H1 (cell line): ENCODE data around the gene SLC22A23. TPM values are rescaled to one million over a fixed set of nuclear protein-coding genes. Genes with fewer than 3 reads are reported as not detected.

ENCODE experiments used
- CTCF ChIA-PET: fragments of 300-600 bp; sonication (Branson Sonifier 250); formaldehyde crosslinking; loops from one replicate; lab custom pipeline; 2021; ENCODE audit not compliant: partially characterized antibody; lab: Charles Lee
- POLR2A ChIA-PET: fragments of 300-600 bp; sonication (Branson Sonifier 250); formaldehyde crosslinking; loops from one replicate; lab custom pipeline; 2021; ENCODE audit warnings: inconsistent platforms; ENCODE audit not compliant: partially characterized antibody; lab: Charles Lee
- DNase-seq, 2 experiments: peaks; one replicate each; pipeline versions ENCODE4 v3.0.0 to v3.0.0-alpha.2; 2010 to 2022; ENCODE audit warnings: low spot score in 2 of 2, low read depth in 1 of 2, mixed read lengths in 1 of 2
- FAIRE-seq: peaks from 2 replicates; lab custom pipeline; 2011; peaks lifted over from hg19 to GRCh38; lab: Jason Lieb, UNC
- H2AFZ ChIP-seq: 2 replicates; pipeline ENCODE4 v1.8.1; 2012; ENCODE audit warnings: low read length, inconsistent platforms
- H2AK5ac ChIP-seq: 2 replicates; pipeline ENCODE4 v1.6.1; 2013; ENCODE audit warnings: low read depth, low read length
- H2BK120ac ChIP-seq: replicated peaks from 2 replicates; pipeline ENCODE3; 2013; ENCODE audit warnings: low read depth, low read length, inconsistent platforms
- H2BK12ac ChIP-seq: 2 replicates; pipeline ENCODE4 v1.6.1; 2013; ENCODE audit warnings: low read depth, low read length
- H2BK15ac ChIP-seq: 2 replicates; pipeline ENCODE4 v1.6.1; 2013; ENCODE audit warnings: low read length
- H2BK20ac ChIP-seq: 2 replicates; pipeline ENCODE4 v1.6.1; 2013; ENCODE audit warnings: low read length
- H2BK5ac ChIP-seq: 2 replicates; pipeline ENCODE4 v1.6.1; 2013; ENCODE audit warnings: low read depth, low read length
- H3K14ac ChIP-seq: 2 replicates; pipeline ENCODE4 v1.6.1; 2013; ENCODE audit warnings: inconsistent platforms; ENCODE audit not compliant: insufficient read length
- H3K18ac ChIP-seq: 2 replicates; pipeline ENCODE4 v1.6.1; 2013; ENCODE audit warnings: low read length; ENCODE audit errors: extremely low read depth
- H3K23ac ChIP-seq: 2 replicates; pipeline ENCODE4 v1.6.1; 2013; ENCODE audit warnings: inconsistent platforms; ENCODE audit not compliant: insufficient read length
- H3K23me2 ChIP-seq: 2 replicates; pipeline ENCODE4 v1.6.1; 2013; ENCODE audit warnings: low read depth, low read length
- H3K27ac ChIP-seq: 2 replicates; pipeline ENCODE4 v1.6.1; 2011; ENCODE audit warnings: low read depth, low read length, inconsistent platforms
- H3K27me3 ChIP-seq, 4 experiments: replicated peaks in 1 of 4; 1 replicate in 1 of 4; 2 replicates in 3 of 4; pipeline versions ENCODE4 v1.6.1 to v1.8.1; 2011 to 2013; ENCODE audit warnings: low read length in 3 of 4, mild to moderate bottlenecking in 3 of 4, inconsistent platforms in 2 of 4, mixed read lengths in 2 of 4, moderate library complexity in 1 of 4; ENCODE audit not compliant: control insufficient read depth in 3 of 4, insufficient read depth in 3 of 4; ENCODE audit errors: extremely low read depth in 1 of 4
- H3K36me3 ChIP-seq, 4 experiments: 2 replicates each; pipeline versions ENCODE4 v1.6.1 to v1.8.1; 2011 to 2013; ENCODE audit warnings: mild to moderate bottlenecking in 4 of 4, low read length in 3 of 4, moderate library complexity in 2 of 4, control low read depth in 1 of 4, inconsistent platforms in 1 of 4; ENCODE audit not compliant: insufficient read depth in 4 of 4, control insufficient read depth in 2 of 4
- H3K4ac ChIP-seq: replicated peaks from 2 replicates; pipeline ENCODE3; 2013; ENCODE audit warnings: low read length, low read depth, mixed read lengths, inconsistent platforms; ENCODE audit not compliant: insufficient read length
- H3K4me1 ChIP-seq, 4 experiments: replicated peaks in 1 of 4; 1 replicate in 1 of 4; 2 replicates in 3 of 4; pipeline versions ENCODE4 v1.6.1 to v1.8.1; 2011 to 2013; ENCODE audit warnings: low read length in 3 of 4, inconsistent platforms in 2 of 4, mixed read lengths in 1 of 4; ENCODE audit not compliant: insufficient read depth in 4 of 4, control insufficient read depth in 3 of 4
- H3K4me2 ChIP-seq, 2 experiments: 2 replicates each; pipeline versions ENCODE4 v1.6.1 to v1.8.1; 2011 to 2013; ENCODE audit warnings: low read depth in 2 of 2, low read length in 2 of 2, control low read depth in 1 of 2, inconsistent platforms in 1 of 2, mild to moderate bottlenecking in 1 of 2; ENCODE audit not compliant: insufficient read depth in 1 of 2
- H3K4me3 ChIP-seq, 4 experiments: fragments of 200-600, 300-600 bp in 1 of 4; sonication (generic), shearing (Covaris generic), sonication (Bioruptor Twin) in 1 of 4; 2 replicates each; pipeline versions ENCODE4 v1.5.1 to v1.8.1; 2011 to 2016; ENCODE audit warnings: low read length in 4 of 4, low read depth in 3 of 4, control low read depth in 2 of 4, inconsistent platforms in 2 of 4, mild to moderate bottlenecking in 2 of 4, mixed read lengths in 1 of 4, moderate library complexity in 1 of 4; ENCODE audit not compliant: insufficient read depth in 2 of 4; ENCODE audit errors: extremely low read depth in 1 of 4
- H3K56ac ChIP-seq: replicated peaks from 2 replicates; pipeline ENCODE3; 2013; ENCODE audit warnings: low read depth, mild to moderate bottlenecking, mixed read lengths, low read length, inconsistent platforms; ENCODE audit not compliant: insufficient read length
- H3K79me1 ChIP-seq: 2 replicates; pipeline ENCODE4 v1.6.1; 2013; ENCODE audit warnings: low read depth, low read length, control low read depth
- H3K79me2 ChIP-seq, 2 experiments: 2 replicates each; pipeline versions ENCODE4 v1.6.1 to v1.8.1; 2012 to 2013; ENCODE audit warnings: low read length in 2 of 2, mild to moderate bottlenecking in 2 of 2, inconsistent platforms in 1 of 2; ENCODE audit not compliant: insufficient read depth in 2 of 2, control insufficient read depth in 1 of 2
- H3K9ac ChIP-seq, 4 experiments: replicated peaks in 1 of 4; 1 replicate in 1 of 4; 2 replicates in 3 of 4; pipeline versions ENCODE4 v1.6.1 to v1.8.1; 2011 to 2013; ENCODE audit warnings: low read depth in 3 of 4, low read length in 3 of 4, control low read depth in 2 of 4, mild to moderate bottlenecking in 2 of 4, moderate library complexity in 2 of 4, inconsistent platforms in 1 of 4; ENCODE audit errors: extremely low read depth in 1 of 4
- H3K9me3 ChIP-seq, 2 experiments: 2 replicates each; pipeline versions ENCODE4 v1.6.1 to v1.8.1; 2012 to 2013; ENCODE audit warnings: mild to moderate bottlenecking in 2 of 2, moderate library complexity in 2 of 2, control low read depth in 1 of 2, inconsistent platforms in 1 of 2, low read depth in 1 of 2, low read length in 1 of 2, mixed read lengths in 1 of 2; ENCODE audit not compliant: insufficient read depth in 2 of 2
- H4K20me1 ChIP-seq, 2 experiments: replicated peaks in 1 of 2; 2 replicates each; pipeline versions ENCODE3 to v1.8.1; 2011 to 2013; ENCODE audit warnings: inconsistent platforms in 2 of 2, low read length in 2 of 2, mild to moderate bottlenecking in 1 of 2; ENCODE audit not compliant: insufficient read depth in 2 of 2, control insufficient read depth in 1 of 2
- H4K5ac ChIP-seq: 2 replicates; pipeline ENCODE4 v1.6.1; 2013; ENCODE audit warnings: low read length, low read depth, mixed read lengths, inconsistent platforms; ENCODE audit not compliant: insufficient read length
- H4K8ac ChIP-seq: 2 replicates; pipeline ENCODE4 v1.8.0; 2013; ENCODE audit warnings: mild to moderate bottlenecking, moderate library complexity, low read length, inconsistent platforms; ENCODE audit not compliant: insufficient read depth; ENCODE audit errors: extremely low read depth
- H4K91ac ChIP-seq: replicated peaks from 2 replicates; pipeline ENCODE3; 2013; ENCODE audit warnings: low read length, mixed read lengths, inconsistent platforms; ENCODE audit not compliant: insufficient read length
- CBX5 ChIP-seq: fragments of 300-800, 300-1000 bp; sonication (generic); IDR thresholded peaks from 2 replicates; pipeline ENCODE4 v1.7.1; 2016; ENCODE audit warnings: antibody characterized with exemption, low read length, low read depth
- CREB1 ChIP-seq: IDR thresholded peaks from 2 replicates; pipeline ENCODE4 v1.6.1; 2012; ENCODE audit warnings: inconsistent platforms
- CTCF ChIP-seq, 3 experiments: IDR thresholded peaks; 1 replicate in 2 of 3; 2 replicates in 1 of 3; pipeline versions ENCODE4 v1.5.1 to v1.6.1; 2011; ENCODE audit warnings: low read length in 3 of 3, mild to moderate bottlenecking in 3 of 3, inconsistent platforms in 2 of 3, low read depth in 1 of 3, moderate library complexity in 1 of 3; ENCODE audit not compliant: insufficient read depth in 1 of 3; ENCODE audit errors: control extremely low read depth in 1 of 3
- EGR1 ChIP-seq: IDR thresholded peaks from 2 replicates; pipeline ENCODE4 v1.6.1; 2011; ENCODE audit warnings: low read depth, low read length, borderline replicate concordance
- GTF2F1 ChIP-seq: IDR thresholded peaks from 2 replicates; pipeline ENCODE4 v1.6.1; 2012; ENCODE audit warnings: low read depth, low read length, improper control_type of control experiment, borderline replicate concordance
- JUN ChIP-seq: IDR thresholded peaks from 2 replicates; pipeline ENCODE4 v1.6.1; 2011; ENCODE audit warnings: low read depth, mild to moderate bottlenecking, improper control_type of control experiment, low read length
- JUND ChIP-seq: IDR thresholded peaks from 2 replicates; pipeline ENCODE4 v1.6.1; 2011; ENCODE audit warnings: mild to moderate bottlenecking, improper control_type of control experiment, low read length
- KDM5A ChIP-seq: fragments of 200-600 bp; IDR thresholded peaks from 2 replicates; pipeline ENCODE4 v1.7.1; 2012; ENCODE audit warnings: mild to moderate bottlenecking, low read length, inconsistent platforms, mixed read lengths
- SP2 ChIP-seq: IDR thresholded peaks from 2 replicates; pipeline ENCODE4 v1.6.1; 2012; ENCODE audit warnings: mild to moderate bottlenecking, low read length, inconsistent platforms
- TCF12 ChIP-seq: IDR thresholded peaks from 2 replicates; pipeline ENCODE4 v1.6.1; 2011; ENCODE audit warnings: low read depth, mild to moderate bottlenecking, low read length
- TEAD4 ChIP-seq: IDR thresholded peaks from 2 replicates; pipeline ENCODE4 v1.6.1; 2012; ENCODE audit warnings: low read depth, low read length, inconsistent platforms, mixed read lengths
- ZNF274 ChIP-seq: IDR thresholded peaks from 2 replicates; pipeline ENCODE4 v1.7.0; 2012; ENCODE audit warnings: low read length, borderline replicate concordance; ENCODE audit errors: extremely low read depth
- WGBS, 2 experiments: shearing (Covaris generic) in 1 of 2; methylation state at CpG; one replicate each; pipeline versions ENCODE4 v1.1.6 to v1.1.7; 2013 to 2015; ENCODE audit warnings: low lambda C conversion rate in 2 of 2, mixed read lengths in 2 of 2, inconsistent platforms in 1 of 2, low coverage in 1 of 2, missing lambda C conversion rate in 1 of 2; ENCODE audit not compliant: insufficient replicate concordance in 2 of 2, insufficient coverage in 1 of 2, insufficient read length in 1 of 2; ENCODE audit errors: extremely low coverage in 1 of 2, missing lambda C conversion rate in 1 of 2; 5-methylcytosine and 5-hydroxymethylcytosine counted together
- polyA plus RNA-seq, 7 experiments: library from polyadenylated mRNA; depleted of rRNA in 3 of 7; stranded (reverse) in 5 of 7; unstranded in 2 of 7; fragments of >200 nt in 5 of 7; fragments of 200-250 nt in 2 of 7; gene quantifications; 1 replicate in 5 of 7; 2 replicates in 1 of 7; 4 replicates in 1 of 7; pipeline versions ENCODE4 v1.2.1 to v1.2.3, GENCODE V29; 2011 to 2013; ENCODE audit warnings: missing spikeins in 2 of 7, mixed read lengths in 2 of 7
- total RNA-seq: library from RNA; stranded (reverse); fragmentation: NEBNext Ultra II Directional; extraction: Animal tissue kit (Norgen Biotek cat#: 25700); gene quantifications from 2 replicates; pipeline ENCODE4 v1.2.1, GENCODE V29; 2021
- TF ChIP-seq, protein P1 (sequence below): IDR thresholded peaks from 2 replicates; pipeline ENCODE4 v1.6.1; 2012; ENCODE audit warnings: inconsistent platforms

Gene SLC22A23
- total and polyA plus RNA-seq, 2 of the 8 experiments (the other 6 are each of a cell fraction or from before 2014, with no cell fraction given): 9.9 to 38.4 TPM

GRCh38 chr6:3447005-3447404, 9.8 kb downstream of the SLC22A23 start:
- ChIA-PET CTCF (interaction anchor here (0.9 to 1.3 kb wide), 2 partner anchors 20 to 34 kb away, joined by 3 to 4 read pairs; no protein-coding TSS in a partner anchor), POLR2A (interaction anchor here (0.6 kb wide), 1 partner anchor 153 kb away, joined by 3 read pairs; no protein-coding TSS in a partner anchor)
- Histone ChIP-seq H3K79me1 (peaks cover 7% of the 10 kb centered on the region; the same call in 1 of the 2 replicates), H3K18ac (no peak overlapping the region), H3K4ac (no peak overlapping the region), H3K27ac (no peak overlapping the region), H2BK5ac (no peak overlapping the region), H3K56ac (no peak overlapping the region), H3K23me2 (no peaks in the 10 kb centered on the region), H2AK5ac (no peak overlapping the region), H2BK120ac (no peak overlapping the region), H3K27me3 (no peaks in the 10 kb centered on the region), H2BK20ac (no peak overlapping the region), H3K14ac (no peak overlapping the region), H2AFZ (no peak overlapping the region), H2BK12ac (no peak overlapping the region), H3K4me2 (no peak overlapping the region), H3K23ac (no peak overlapping the region), H4K91ac (no peak overlapping the region), H4K8ac (no peak overlapping the region), H4K20me1 (no peaks in the 10 kb centered on the region), H3K9me3 (no peaks in the 10 kb centered on the region), H3K9ac (no peak overlapping the region), H3K79me2 (peaks cover 15 to 81% of the 10 kb centered on the region in 2 experiments), H2BK15ac (no peak overlapping the region), H3K4me1 (peaks cover 2 to 10% (median 6%) of the 10 kb centered on the region in 4 experiments; a peak in 6 of 7 replicates), H3K36me3 (no peaks in the 10 kb centered on the region), H4K5ac (no peak overlapping the region), H3K4me3 (no peak overlapping the region)
- DNase-seq (no peak), FAIRE-seq (no peak)
- 85% methylated on average over 6 of the region's 6 CpGs; no CpG with 5 or more reads in 1 of the 2 experiments for WGBS, 2 experiments
- TF ChIP-seq SP2 (no peak), ZNF274 (no peak), CTCF (IDR thresholded peaks at IDR 0.05; ENCODE audit: control extremely low read depth in 1 of 3, insufficient read depth in 1 of 3, low read depth in 1 of 3, low read length in 3 of 3) (no peak), JUN (no peak), CBX5 (no peak), EGR1 (no peak), CREB1 (no peak), GTF2F1 (no peak), KDM5A (no peak), TCF12 (no peak), TEAD4 (no peak), JUND (no peak)
- TF ChIP-seq, protein P1, sequence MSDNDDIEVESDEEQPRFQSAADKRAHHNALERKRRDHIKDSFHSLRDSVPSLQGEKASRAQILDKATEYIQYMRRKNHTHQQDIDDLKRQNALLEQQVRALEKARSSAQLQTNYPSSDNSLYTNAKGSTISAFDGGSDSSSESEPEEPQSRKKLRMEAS: no peak
